SH-SY5Y (cell line): ENCODE results near the gene RINT1.

Experiments
- GATA2 ChIP-seq: IDR thresholded peaks from 2 replicates; pipeline ENCODE4 v1.6.1; 2011; ENCODE audit warnings: mild to moderate bottlenecking, low read depth, low read length
- GATA3 ChIP-seq: IDR thresholded peaks from 2 replicates; pipeline ENCODE4 v1.6.1; 2011; ENCODE audit warnings: low read depth, mild to moderate bottlenecking, low read length, moderate library complexity

DNA sequence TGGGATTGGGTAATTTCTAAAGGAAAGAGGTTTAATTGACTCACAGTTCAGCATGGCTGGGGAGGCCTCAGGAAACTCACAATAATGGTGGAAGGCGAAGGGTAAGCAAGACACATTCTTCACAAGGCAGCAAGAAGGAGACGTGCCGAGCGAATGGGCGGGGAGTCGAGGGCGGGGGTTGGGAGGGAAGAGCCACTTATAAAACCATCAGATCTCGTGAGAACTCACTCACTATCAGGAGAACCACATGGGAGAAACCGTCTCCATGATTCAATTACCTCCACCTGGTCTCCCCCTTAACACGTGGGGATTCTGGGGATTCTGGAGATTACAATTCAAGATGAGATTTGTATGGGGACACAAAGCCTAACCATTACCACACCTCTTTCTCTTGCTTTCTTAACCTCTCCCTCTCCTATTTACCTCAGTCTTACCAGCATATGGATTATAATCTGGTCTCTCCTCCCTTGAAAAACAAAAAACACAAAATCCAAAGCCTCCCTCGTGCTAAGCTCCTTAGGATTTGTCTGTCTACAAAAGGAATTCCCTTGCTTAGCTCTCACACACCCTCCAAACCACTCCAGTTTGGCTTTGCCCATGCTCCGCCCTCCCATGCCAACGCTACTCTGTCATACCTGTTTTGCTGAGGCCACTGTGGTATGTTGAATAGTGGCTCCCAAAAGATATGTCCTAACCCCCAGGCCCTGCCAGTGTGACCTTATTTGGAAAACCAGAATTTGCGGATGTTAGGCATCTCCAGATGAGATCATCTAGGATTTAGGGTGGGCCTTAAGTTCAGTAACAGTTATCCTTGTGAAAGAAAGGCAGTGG is 68.9 kb downstream of the RINT1 start:
- TF ChIP-seq GATA2: no peak
- no peak for TF ChIP-seq GATA3
